Tibial artery (tissue), 4 donors: ENCODE data around the gene NANP.

Experiments used
- DNase-seq, 2 donors: peaks; one replicate each; pipeline ENCODE4 v3.0.0-alpha.2; 2019
- H3K27ac ChIP-seq, 2 donors: fragments of 200-600 bp; sonication (generic) in 1 of 2; 1 replicate in 1 of 2; 2 replicates in 1 of 2; pipeline ENCODE4 v1.5.1; 2018 to 2019; ENCODE audit warnings: mild to moderate bottlenecking in 1 of 2
- H3K27me3 ChIP-seq, 2 donors: fragments of 200-600 bp; sonication (generic) in 1 of 2; one replicate each; pipeline versions ENCODE4 v1.5.1 to v1.6.0; 2016 to 2019
- H3K36me3 ChIP-seq, 3 donors: fragments of 200-600 bp; sonication (generic) in 2 of 3; one replicate each; pipeline ENCODE4 v1.5.1; 2016 to 2019; ENCODE audit warnings: mild to moderate bottlenecking in 2 of 3
- H3K4me1 ChIP-seq, 4 donors: fragments of 200-600 bp; sonication (generic) in 2 of 4; 1 replicate in 3 of 4; 2 replicates in 1 of 4; pipeline ENCODE4 v1.5.1; 2016 to 2019
- H3K4me3 ChIP-seq, 2 donors: fragments of 200-600 bp; sonication (generic) in 1 of 2; 1 replicate in 1 of 2; 2 replicates in 1 of 2; pipeline ENCODE4 v1.5.1; 2018 to 2019; ENCODE audit warnings: mild to moderate bottlenecking in 2 of 2
- H3K9me3 ChIP-seq, 3 donors: fragments of 200-600 bp; sonication (generic) in 1 of 3; one replicate each; pipeline ENCODE4 v1.5.1; 2016 to 2019
- intact Hi-C: fragments of 100-400 bp; cut with DNase I; formaldehyde crosslinking; loops from one replicate; pipeline ENCODE4 v1.15.0; 2023; ENCODE audit warnings: low total_unique reads
- TF ChIP-seq, protein P1 (sequence below), 2 experiments: fragments of 200-600 bp in 1 of 2; fragments of 450-650 bp in 1 of 2; IDR thresholded peaks; one replicate each; pipeline ENCODE4 v1.5.1; 2017 to 2019; ENCODE audit warnings: antibody characterized with exemption in 2 of 2, mild to moderate bottlenecking in 1 of 2, moderate library complexity in 1 of 2

NANP gene

DNA sequence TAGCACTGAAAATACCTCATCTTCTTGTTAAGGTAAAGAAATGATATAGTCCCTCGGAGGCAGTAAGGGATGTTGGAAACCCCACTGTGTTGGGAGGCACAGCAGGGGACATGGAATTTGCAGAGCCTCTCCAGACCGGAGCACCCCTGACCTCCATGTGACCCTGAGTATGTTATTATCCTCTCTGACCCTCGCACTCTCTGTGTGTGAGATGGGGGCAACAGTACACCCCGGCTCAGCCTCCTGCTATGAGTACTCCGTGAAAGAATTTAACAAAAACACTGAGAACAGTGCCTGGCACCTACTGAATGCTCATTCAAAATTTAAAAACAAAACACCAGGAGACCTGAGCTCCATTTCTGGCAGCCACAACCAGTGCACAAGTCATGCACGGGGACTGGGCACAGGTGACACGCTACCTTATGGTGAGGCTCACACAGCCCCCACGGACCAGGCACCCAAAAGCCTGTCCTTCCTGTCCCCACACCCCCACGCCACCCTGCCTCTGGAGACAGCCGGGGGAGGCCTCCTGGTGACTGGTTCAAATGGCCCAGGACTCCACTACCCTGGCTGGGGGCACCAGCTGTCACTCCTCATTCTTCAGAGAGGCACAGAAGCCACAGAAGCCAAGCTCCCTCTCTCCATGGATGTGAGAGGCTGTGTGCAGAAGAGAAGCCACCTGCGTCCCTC lies 44.6 kb downstream of the NANP start:
- intact Hi-C loops = no loop called here
- H3K27me3 ChIP-seq = no peaks in the 10 kb centered on the region
- H3K36me3 ChIP-seq = no peaks in the 10 kb centered on the region

DNA sequence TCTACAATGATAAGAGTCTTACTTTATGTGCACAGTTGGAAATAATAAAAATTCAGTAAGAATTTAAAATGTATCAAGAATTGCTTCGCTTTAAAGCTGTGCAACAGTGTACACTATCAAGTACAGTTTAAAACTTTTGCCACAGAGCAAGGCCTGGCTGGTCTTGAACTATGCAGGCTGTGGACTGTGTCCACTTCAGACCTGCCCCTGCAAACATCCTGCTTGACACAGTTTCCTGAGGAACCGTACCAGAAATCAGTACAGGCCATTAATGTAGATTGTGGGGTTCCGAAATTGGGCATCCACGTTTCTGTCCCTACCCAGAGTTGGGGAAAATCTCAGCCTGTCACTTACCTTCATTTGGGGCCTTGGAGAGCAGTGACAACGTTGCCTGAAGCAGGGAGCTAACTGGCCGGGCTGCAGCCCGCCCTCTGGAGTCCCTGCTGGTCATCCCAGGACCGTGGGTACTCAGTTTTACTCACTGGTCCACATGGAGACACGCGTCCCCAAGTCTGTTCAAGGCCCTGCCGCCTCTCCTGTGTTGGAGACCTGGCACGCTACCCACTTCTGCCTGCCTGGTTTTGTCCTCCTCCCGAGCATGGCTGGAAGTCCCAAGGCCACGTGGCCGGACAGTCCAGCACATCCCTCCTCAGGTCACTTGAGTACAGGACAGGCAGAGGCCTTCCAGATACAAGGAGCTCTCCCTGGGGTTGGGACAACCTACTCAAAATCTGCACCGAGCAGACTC lies 46.9 kb downstream of the NANP start:
- Histone ChIP-seq H3K4me3 (no peak overlapping the region), H3K27me3 (no peaks in the 10 kb centered on the region), H3K4me1 (peaks cover 0 to 5% (median 1%) of the 10 kb centered on the region in 4 donors), H3K27ac (no peak overlapping the region), H3K36me3 (no peaks in the 10 kb centered on the region), H3K9me3 (no peaks in the 10 kb centered on the region)
- intact Hi-C loops = no loop called here
- TF ChIP-seq, protein P1, sequence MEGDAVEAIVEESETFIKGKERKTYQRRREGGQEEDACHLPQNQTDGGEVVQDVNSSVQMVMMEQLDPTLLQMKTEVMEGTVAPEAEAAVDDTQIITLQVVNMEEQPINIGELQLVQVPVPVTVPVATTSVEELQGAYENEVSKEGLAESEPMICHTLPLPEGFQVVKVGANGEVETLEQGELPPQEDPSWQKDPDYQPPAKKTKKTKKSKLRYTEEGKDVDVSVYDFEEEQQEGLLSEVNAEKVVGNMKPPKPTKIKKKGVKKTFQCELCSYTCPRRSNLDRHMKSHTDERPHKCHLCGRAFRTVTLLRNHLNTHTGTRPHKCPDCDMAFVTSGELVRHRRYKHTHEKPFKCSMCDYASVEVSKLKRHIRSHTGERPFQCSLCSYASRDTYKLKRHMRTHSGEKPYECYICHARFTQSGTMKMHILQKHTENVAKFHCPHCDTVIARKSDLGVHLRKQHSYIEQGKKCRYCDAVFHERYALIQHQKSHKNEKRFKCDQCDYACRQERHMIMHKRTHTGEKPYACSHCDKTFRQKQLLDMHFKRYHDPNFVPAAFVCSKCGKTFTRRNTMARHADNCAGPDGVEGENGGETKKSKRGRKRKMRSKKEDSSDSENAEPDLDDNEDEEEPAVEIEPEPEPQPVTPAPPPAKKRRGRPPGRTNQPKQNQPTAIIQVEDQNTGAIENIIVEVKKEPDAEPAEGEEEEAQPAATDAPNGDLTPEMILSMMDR (IDR thresholded peaks at IDR 0.05) = no peak
- no peak for DNase-seq

More for the DNA sequence above, 44.6 kb downstream of the NANP start:
- no peak for DNase-seq
- Histone ChIP-seq H3K9me3 (no peaks in the 10 kb centered on the region), H3K4me3 (no peak overlapping the region), H3K4me1 (peaks cover 0 to 2% (median 0%) of the 10 kb centered on the region in 4 donors), H3K27ac (no peak overlapping the region)
- TF ChIP-seq, protein P1 (IDR thresholded peaks at IDR 0.05) = no peak

DNA sequence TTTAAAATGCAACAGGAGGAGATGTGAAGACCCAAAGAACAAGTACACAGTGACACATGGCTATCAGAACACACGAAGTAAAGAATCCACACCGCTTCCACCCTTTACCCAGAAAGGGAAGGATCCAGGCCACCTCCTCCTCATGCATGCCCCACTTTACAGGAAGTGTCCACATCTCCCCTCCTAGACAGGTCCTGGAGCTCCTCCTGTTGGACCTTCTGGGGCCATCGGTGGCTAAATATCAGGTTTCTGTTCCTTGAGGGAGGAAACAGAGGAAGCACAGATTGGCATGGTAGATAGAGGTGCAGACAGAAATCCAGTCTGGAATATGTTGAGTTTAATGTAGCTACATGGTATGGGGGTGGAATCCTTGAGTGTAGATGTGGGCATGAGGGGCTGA lies 49.4 kb downstream of the NANP start:
- Histone ChIP-seq H3K36me3 (peaks cover 0 to 5% (median 0%) of the 10 kb centered on the region in 3 donors), H3K27ac (no peak overlapping the region)
- no peak for DNase-seq

DNA sequence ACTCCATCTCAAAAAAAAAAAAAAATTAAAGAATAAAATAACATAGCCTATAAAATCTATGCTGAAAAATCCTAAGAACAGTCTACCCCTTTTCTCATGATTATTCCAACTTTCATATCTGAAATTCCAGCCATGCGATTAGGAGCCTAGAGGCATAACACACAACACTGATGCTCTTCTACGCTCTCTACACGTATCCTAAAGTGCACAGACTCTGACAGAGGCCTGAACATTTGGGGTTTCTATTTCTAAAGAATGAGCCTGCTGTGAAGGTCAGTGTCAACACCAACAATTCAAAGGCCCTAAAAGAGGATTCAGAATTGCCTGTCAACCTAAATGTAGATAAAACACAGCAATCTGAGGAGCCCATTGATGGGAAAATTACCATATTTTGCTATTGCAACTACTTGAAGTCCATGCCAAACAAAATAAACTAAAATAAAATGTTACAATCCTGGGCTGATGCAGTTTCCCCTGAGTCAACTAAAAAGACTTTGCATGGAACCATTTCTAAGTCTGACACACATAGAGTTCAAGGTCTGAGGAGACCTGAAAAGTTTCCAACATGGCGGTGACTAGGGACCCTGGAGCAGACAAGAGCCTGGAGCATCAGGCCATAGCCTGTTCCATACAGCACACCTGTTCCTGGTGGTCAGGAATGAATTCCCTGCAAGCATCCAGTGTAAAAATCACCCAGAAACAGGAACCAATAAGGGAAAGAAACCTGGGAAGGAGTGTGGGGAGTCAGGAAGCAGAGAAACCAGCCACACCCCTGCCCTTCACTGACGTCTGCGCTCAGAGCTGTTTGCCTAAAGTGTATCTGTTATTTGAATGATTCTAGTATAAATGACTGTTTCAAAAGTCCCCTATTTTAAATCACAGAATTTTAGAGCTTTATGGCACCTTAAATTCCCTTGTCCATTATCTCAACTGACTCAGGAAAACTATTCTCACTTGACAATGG lies 50.2 kb downstream of the NANP start:
- intact Hi-C loops = no loop called here
- Histone ChIP-seq H3K4me3 (no peak overlapping the region), H3K27ac (no peak overlapping the region), H3K36me3 (peaks cover 0 to 5% (median 0%) of the 10 kb centered on the region in 3 donors), H3K27me3 (no peaks in the 10 kb centered on the region), H3K9me3 (no peaks in the 10 kb centered on the region), H3K4me1 (peaks cover 0 to 5% (median 1%) of the 10 kb centered on the region in 4 donors)
- no peak for DNase-seq
- TF ChIP-seq, protein P1 (IDR thresholded peaks at IDR 0.05) = no peak

More for the DNA sequence above, 49.4 kb downstream of the NANP start:
- peaks cover 0 to 5% (median 1%) of the 10 kb centered on the region in 4 donors for H3K4me1 ChIP-seq
- H3K27me3 ChIP-seq = no peaks in the 10 kb centered on the region
- TF ChIP-seq, protein P1 (IDR thresholded peaks at IDR 0.05) = no peak
- H3K9me3 ChIP-seq = no peaks in the 10 kb centered on the region
- intact Hi-C loops = no loop called here
- no peak overlapping the region for H3K4me3 ChIP-seq

DNA sequence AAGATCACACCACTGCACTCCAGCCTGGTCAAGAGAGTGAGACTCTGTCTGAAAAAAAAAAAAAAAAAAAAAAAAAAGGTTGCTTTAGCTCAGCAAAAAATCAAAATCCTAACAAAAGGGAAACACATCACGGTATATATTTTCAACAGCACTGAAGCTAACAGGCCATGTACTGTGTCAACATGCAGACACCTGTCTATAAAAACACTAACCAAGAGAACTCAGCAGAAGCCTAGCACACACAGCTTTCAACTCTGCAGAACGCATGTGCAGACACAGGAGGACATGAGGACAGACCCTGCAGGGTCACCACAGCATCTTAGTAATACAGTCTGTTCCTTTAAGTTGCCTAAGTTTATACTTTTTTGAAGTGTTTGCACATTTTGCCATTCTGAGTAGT lies 52.0 kb downstream of the NANP start:
- H3K9me3 ChIP-seq = no peaks in the 10 kb centered on the region
- DNase-seq = no peak
- H3K36me3 ChIP-seq = peaks cover 0 to 5% (median 0%) of the 10 kb centered on the region in 3 donors
- TF ChIP-seq, protein P1 (IDR thresholded peaks at IDR 0.05) = no peak
- H3K27ac ChIP-seq = no peak overlapping the region
- H3K27me3 ChIP-seq = no peaks in the 10 kb centered on the region
- no peak overlapping the region for H3K4me3 ChIP-seq
- H3K4me1 ChIP-seq = peaks cover 0 to 5% (median 1%) of the 10 kb centered on the region in 4 donors
- intact Hi-C loops = no loop called here
